ENCODE measurements around the gene EYA2. TPM values are rescaled to one million over a fixed set of nuclear protein-coding genes. Genes with fewer than 3 reads are reported as not detected.

The EYA2 gene
- total and polyA plus RNA-seq, 4 donors: 0.17 to 0.54 (median 0.23) TPM; not detected in 1

- DNase-seq (ENCODE audit: low spot score): no peak
- Histone ChIP-seq H3K27me3 (ENCODE audit: control insufficient read depth in 4 of 4, insufficient read depth in 4 of 4, low read length in 3 of 4) (no peaks in the 10 kb centered on the region), H3K4me3 (ENCODE audit: low read depth in 1 of 3, low read length in 3 of 3) (no peak overlapping the region), H3K9me3 (ENCODE audit: control insufficient read depth in 4 of 4, low read length in 3 of 4) (peaks cover 0 to 1% (median 0%) of the 10 kb centered on the region in 4 donors), H3K36me3 (ENCODE audit: control insufficient read depth in 4 of 4, insufficient read depth in 3 of 4, low read depth in 1 of 4, low read length in 3 of 4) (no peaks in the 10 kb centered on the region), H3K9ac (ENCODE audit: low read depth in 1 of 2, low read length in 2 of 2) (no peak overlapping the region), H3K4me1 (ENCODE audit: control insufficient read depth in 4 of 4, insufficient read depth in 4 of 4, low read length in 3 of 4) (peaks cover 5 to 42% (median 22%) of the 10 kb centered on the region in 4 donors), H3K27ac (ENCODE audit: low read depth in 1 of 2, low read length in 2 of 2) (peak overlapping the region; percentile 33 to 71)
- no peak for TF ChIP-seq GABPA (IDR thresholded peaks at IDR 0.05 in 1 of 2, conservative IDR thresholded peaks at IDR 0.05 in 1 of 2)
Measured at GRCh38 chr20:47033665-47034064, 139.0 kb downstream of the EYA2 start.

GRCh38 chr20:47035026-47035590 lies 140.5 kb downstream of the EYA2 start:
- TF ChIP-seq HNF4A (conservative IDR thresholded peaks at IDR 0.05) (no peak), GABPA (IDR thresholded peaks at IDR 0.05 in 1 of 2, conservative IDR thresholded peaks at IDR 0.05 in 1 of 2) (no peak), ZBTB33 (IDR thresholded peaks at IDR 0.05) (no peak), SP1 (IDR thresholded peaks at IDR 0.05) (no peak), JUND (IDR thresholded peaks at IDR 0.05) (no peak), REST (IDR thresholded peaks at IDR 0.05) (no peak), TAF1 (conservative IDR thresholded peaks at IDR 0.05) (no peak), HNF4G (IDR thresholded peaks at IDR 0.05) (no peak), NR2F2 (IDR thresholded peaks at IDR 0.05) (no peak), YY1 (IDR thresholded peaks at IDR 0.05) (no peak), EGR1 (IDR thresholded peaks at IDR 0.05; ENCODE audit: low read depth in 2 of 2) (no peak), RXRA (IDR thresholded peaks at IDR 0.05) (no peak), ATF3 (IDR thresholded peaks at IDR 0.05) (no peak), FOXA1 (IDR thresholded peaks at IDR 0.05) (no peak), FOXA2 (IDR thresholded peaks at IDR 0.05) (no peak), CTCF (IDR thresholded peaks at IDR 0.05; ENCODE audit: low read depth, low read length, missing input control) (no peak), RAD21 (IDR thresholded peaks at IDR 0.05) (no peak), MAX (IDR thresholded peaks at IDR 0.05) (no peak)
- H3K27ac ChIP-seq (ENCODE audit: low read depth in 1 of 2, low read length in 2 of 2): no peak overlapping the region
- peaks cover 5 to 31% (median 19%) of the 10 kb centered on the region in 4 donors for H3K4me1 ChIP-seq (ENCODE audit: control insufficient read depth in 4 of 4, insufficient read depth in 4 of 4, low read length in 3 of 4)
- H3K4me3 ChIP-seq (ENCODE audit: low read depth in 1 of 3, low read length in 3 of 3): no peak overlapping the region
- 92% methylated on average over 10 of the region's 10 CpGs for WGBS
- no peak for DNase-seq (ENCODE audit: low spot score)
- H3K9ac ChIP-seq (ENCODE audit: low read depth in 1 of 2, low read length in 2 of 2): no peak overlapping the region
- H3K36me3 ChIP-seq (ENCODE audit: control insufficient read depth in 4 of 4, insufficient read depth in 3 of 4, low read depth in 1 of 4, low read length in 3 of 4): no peaks in the 10 kb centered on the region
- no peaks in the 10 kb centered on the region for H3K9me3 ChIP-seq (ENCODE audit: control insufficient read depth in 4 of 4, low read length in 3 of 4)
- H3K27me3 ChIP-seq (ENCODE audit: control insufficient read depth in 4 of 4, insufficient read depth in 4 of 4, low read length in 3 of 4): no peaks in the 10 kb centered on the region
